ENCODE measurements around the gene ATP6V0E2.

DNA sequence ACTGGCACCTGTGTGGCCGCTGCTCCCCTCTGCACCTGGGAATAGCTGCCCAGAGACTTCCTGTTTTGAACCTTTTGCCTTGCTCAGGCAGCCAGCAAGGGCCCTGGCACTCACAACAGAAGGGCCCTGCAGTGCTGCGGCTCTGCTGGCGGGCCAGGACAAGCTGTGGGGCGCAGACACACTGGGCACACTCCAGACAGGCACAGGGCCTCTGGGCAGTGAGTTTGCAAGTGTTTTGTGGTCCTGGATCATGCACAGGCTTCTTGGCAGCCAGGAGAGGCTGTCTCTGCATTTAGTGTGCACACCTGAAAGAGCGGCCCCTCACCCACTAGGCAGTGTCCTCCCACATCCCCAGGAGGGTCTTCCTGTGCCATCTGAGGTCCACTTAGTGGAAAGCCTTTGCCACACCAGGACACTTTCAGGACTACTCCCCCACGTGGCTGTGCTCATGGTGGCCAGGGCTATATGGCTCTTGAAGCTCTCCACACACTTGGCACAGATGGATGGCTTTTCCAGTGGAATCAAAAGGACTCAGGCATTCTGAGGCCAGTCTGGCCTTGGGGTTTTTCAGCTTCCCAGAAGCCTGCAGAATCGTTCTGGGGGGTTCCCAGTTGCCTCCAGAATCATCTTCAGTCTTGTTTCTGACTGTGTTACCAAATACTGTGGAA is 5.0 kb upstream of the ATP6V0E2 start:
- TF ChIP-seq, protein P1, sequence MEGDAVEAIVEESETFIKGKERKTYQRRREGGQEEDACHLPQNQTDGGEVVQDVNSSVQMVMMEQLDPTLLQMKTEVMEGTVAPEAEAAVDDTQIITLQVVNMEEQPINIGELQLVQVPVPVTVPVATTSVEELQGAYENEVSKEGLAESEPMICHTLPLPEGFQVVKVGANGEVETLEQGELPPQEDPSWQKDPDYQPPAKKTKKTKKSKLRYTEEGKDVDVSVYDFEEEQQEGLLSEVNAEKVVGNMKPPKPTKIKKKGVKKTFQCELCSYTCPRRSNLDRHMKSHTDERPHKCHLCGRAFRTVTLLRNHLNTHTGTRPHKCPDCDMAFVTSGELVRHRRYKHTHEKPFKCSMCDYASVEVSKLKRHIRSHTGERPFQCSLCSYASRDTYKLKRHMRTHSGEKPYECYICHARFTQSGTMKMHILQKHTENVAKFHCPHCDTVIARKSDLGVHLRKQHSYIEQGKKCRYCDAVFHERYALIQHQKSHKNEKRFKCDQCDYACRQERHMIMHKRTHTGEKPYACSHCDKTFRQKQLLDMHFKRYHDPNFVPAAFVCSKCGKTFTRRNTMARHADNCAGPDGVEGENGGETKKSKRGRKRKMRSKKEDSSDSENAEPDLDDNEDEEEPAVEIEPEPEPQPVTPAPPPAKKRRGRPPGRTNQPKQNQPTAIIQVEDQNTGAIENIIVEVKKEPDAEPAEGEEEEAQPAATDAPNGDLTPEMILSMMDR (IDR thresholded peaks at IDR 0.05), result no peak
- TF ChIP-seq POLR2A (IDR thresholded peaks at IDR 0.05) (no peak), POLR2AphosphoS5 (IDR thresholded peaks at IDR 0.05) (no peak), EP300 (IDR thresholded peaks at IDR 0.05) (no peak)
